Measurements from ENCODE around the gene SGPP1.

The SGPP1 gene

DNA sequence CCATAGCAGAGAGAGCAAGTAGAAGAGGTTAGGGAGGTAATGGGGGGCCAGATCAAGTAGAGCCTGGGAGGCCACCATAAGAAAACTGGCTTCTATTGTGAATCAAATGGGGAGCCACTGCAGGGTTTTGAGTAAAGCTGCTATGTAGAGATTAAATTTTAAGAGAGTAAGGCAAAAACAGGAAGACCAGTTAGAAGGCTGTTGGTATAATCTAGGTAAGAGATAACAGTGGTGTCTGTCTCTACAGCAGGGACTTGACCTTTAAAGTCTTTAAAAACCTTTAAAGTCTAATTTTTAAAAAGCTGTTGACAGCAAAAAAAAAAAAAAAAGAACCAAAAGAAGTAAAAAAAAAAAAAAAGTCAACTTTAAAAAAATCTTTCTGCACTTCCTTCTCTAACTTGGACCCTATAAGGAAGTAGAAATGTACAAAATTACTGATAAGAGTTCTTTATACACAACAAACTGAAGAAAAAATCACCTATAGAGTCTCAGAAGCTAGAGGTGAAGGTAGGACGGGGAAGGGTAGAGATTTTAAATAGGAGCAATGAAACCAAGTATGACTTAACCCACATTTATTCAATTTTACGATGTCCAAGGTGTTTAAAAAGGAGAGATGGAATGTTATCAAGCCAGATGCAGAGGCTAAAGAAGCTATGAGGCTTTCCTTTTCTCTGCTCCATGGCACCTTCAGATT lies 26.1 kb downstream of the SGPP1 start:
- no peak overlapping the region for H3K27ac ChIP-seq

DNA sequence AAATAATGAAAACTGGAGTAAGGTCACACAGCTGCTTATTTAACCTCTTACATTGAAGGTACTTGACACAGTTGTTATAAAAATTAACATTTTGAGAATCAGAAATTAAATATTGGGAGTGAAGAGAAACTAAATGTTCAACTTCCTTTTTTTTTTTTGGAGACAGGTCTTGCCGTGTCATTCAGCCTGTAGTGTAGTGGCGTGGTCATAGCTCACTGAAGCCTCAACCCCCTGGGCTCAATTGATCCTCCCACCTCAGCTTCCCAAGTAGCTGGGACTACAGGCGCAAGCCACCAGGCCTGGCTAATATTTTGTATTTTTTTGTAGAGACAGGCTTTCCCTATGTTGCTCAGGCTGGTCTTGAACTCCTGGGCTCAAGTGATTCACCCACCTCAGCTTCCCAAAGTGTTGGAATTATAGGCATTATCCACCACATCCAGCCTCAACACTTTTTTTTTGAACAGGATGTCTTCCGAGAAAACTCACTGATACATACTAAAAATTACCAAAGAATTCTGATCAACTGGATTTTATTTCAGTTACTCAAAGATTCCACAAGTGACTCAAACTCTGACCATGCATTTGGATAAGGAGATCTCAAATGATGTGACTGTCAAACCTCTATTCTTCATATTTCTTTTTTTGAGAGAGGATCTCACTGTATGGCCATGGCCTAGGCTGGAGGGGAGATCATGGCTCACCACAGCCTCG lies 35.4 kb downstream of the SGPP1 start:
- TF ChIP-seq, protein P1, sequence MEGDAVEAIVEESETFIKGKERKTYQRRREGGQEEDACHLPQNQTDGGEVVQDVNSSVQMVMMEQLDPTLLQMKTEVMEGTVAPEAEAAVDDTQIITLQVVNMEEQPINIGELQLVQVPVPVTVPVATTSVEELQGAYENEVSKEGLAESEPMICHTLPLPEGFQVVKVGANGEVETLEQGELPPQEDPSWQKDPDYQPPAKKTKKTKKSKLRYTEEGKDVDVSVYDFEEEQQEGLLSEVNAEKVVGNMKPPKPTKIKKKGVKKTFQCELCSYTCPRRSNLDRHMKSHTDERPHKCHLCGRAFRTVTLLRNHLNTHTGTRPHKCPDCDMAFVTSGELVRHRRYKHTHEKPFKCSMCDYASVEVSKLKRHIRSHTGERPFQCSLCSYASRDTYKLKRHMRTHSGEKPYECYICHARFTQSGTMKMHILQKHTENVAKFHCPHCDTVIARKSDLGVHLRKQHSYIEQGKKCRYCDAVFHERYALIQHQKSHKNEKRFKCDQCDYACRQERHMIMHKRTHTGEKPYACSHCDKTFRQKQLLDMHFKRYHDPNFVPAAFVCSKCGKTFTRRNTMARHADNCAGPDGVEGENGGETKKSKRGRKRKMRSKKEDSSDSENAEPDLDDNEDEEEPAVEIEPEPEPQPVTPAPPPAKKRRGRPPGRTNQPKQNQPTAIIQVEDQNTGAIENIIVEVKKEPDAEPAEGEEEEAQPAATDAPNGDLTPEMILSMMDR (IDR thresholded peaks at IDR 0.05), result no peak
- Histone ChIP-seq H3K27me3 (no peaks in the 10 kb centered on the region), H3K4me1 (ENCODE audit: control insufficient read depth in 1 of 2, insufficient read depth in 1 of 2, low read depth in 1 of 2, low read length in 1 of 2) (no peaks in the 10 kb centered on the region), H3K9me3 (no peaks in the 10 kb centered on the region), H3K36me3 (no peaks in the 10 kb centered on the region), H3K4me3 (ENCODE audit: low read depth in 1 of 2, low read length in 1 of 2) (no peak overlapping the region), H3K27ac (no peak overlapping the region)

More for the DNA sequence above, 26.1 kb downstream of the SGPP1 start:
- no peaks in the 10 kb centered on the region for H3K36me3 ChIP-seq
- H3K4me1 ChIP-seq (ENCODE audit: control insufficient read depth in 1 of 2, insufficient read depth in 1 of 2, low read depth in 1 of 2, low read length in 1 of 2), result no peaks in the 10 kb centered on the region
- H3K27me3 ChIP-seq, result no peaks in the 10 kb centered on the region
- TF ChIP-seq, protein P1 (IDR thresholded peaks at IDR 0.05), result no peak
- H3K9me3 ChIP-seq, result no peaks in the 10 kb centered on the region
- H3K4me3 ChIP-seq (ENCODE audit: low read depth in 1 of 2, low read length in 1 of 2), result no peak overlapping the region

DNA sequence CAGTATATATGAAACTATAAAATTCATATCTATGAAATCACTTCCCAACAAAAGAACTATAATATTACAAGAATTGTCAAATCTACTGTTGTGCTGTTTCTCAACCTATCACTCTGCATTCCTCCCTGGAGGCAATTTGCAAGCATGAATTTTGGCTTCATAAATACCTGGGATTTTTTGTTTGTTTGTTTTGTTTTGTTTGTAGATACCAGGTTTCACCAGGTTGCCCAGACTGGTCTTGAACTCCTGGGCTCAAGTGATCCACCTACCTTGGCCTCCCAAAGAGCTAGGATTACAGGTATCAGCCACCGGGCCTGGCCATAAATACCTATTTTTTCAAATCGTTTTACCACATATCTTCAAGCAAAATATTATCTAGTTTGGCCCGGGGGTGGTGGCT lies 38.7 kb downstream of the SGPP1 start:
- H3K36me3 ChIP-seq, result no peaks in the 10 kb centered on the region
- H3K27ac ChIP-seq, result no peak overlapping the region
- TF ChIP-seq, protein P1 (IDR thresholded peaks at IDR 0.05), result no peak
- no peaks in the 10 kb centered on the region for H3K4me1 ChIP-seq (ENCODE audit: control insufficient read depth in 1 of 2, insufficient read depth in 1 of 2, low read depth in 1 of 2, low read length in 1 of 2)
- H3K4me3 ChIP-seq (ENCODE audit: low read depth in 1 of 2, low read length in 1 of 2), result no peak overlapping the region
- H3K9me3 ChIP-seq, result no peaks in the 10 kb centered on the region
- H3K27me3 ChIP-seq, result no peaks in the 10 kb centered on the region

DNA sequence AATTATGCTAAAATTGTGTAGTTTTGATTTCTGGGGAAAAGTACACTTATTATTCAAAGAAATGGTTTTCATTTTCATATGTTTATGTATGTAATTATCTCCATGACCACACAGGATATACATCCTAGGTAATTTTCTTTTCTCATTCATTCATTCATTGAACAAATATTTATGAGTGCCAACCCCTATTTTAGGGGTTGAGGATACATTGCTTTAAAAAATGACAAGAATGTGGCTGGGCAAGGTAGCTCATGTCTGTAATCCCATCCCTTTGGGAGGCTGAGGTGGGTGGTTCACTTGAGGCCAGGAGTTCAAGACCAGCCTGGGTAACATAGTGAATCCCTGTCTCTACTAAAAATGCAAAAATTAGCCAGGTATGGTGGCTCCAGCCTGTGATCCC lies 40.9 kb downstream of the SGPP1 start:
- Histone ChIP-seq H3K36me3 (no peaks in the 10 kb centered on the region), H3K4me3 (ENCODE audit: low read depth in 1 of 2, low read length in 1 of 2) (no peak overlapping the region), H3K27ac (no peak overlapping the region), H3K9me3 (no peaks in the 10 kb centered on the region), H3K27me3 (no peaks in the 10 kb centered on the region), H3K4me1 (ENCODE audit: control insufficient read depth in 1 of 2, insufficient read depth in 1 of 2, low read depth in 1 of 2, low read length in 1 of 2) (no peaks in the 10 kb centered on the region)
- TF ChIP-seq, protein P1 (IDR thresholded peaks at IDR 0.05), result no peak

DNA sequence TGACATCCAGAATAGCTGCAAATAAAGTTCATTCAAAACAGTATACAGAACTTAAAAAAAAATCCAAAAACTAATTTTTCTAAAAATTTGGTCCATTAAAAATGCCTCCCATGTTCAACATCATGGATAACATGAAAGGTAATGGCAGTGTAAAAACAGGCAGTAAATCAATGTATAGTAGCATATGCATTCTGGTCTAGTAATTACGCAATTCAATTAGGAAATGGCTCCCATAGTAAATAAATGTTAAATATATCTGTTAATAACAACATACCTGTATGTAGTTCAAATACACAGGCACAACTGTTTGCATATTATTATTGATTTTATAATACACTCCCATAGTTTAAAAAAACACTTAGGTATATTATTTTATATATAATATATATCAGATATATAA lies 42.5 kb downstream of the SGPP1 start:
- no peak overlapping the region for H3K4me3 ChIP-seq (ENCODE audit: low read depth in 1 of 2, low read length in 1 of 2)
- TF ChIP-seq, protein P1 (IDR thresholded peaks at IDR 0.05), result no peak

More for the DNA sequence above, 42.5 kb downstream of the SGPP1 start:
- H3K27me3 ChIP-seq, result no peaks in the 10 kb centered on the region
- H3K36me3 ChIP-seq, result no peaks in the 10 kb centered on the region
- no peak overlapping the region for H3K27ac ChIP-seq
- H3K4me1 ChIP-seq (ENCODE audit: control insufficient read depth in 1 of 2, insufficient read depth in 1 of 2, low read depth in 1 of 2, low read length in 1 of 2), result no peaks in the 10 kb centered on the region
- H3K9me3 ChIP-seq, result no peaks in the 10 kb centered on the region
